ENCODE results near the gene ACTMAP.

- TF ChIP-seq, protein P1, sequence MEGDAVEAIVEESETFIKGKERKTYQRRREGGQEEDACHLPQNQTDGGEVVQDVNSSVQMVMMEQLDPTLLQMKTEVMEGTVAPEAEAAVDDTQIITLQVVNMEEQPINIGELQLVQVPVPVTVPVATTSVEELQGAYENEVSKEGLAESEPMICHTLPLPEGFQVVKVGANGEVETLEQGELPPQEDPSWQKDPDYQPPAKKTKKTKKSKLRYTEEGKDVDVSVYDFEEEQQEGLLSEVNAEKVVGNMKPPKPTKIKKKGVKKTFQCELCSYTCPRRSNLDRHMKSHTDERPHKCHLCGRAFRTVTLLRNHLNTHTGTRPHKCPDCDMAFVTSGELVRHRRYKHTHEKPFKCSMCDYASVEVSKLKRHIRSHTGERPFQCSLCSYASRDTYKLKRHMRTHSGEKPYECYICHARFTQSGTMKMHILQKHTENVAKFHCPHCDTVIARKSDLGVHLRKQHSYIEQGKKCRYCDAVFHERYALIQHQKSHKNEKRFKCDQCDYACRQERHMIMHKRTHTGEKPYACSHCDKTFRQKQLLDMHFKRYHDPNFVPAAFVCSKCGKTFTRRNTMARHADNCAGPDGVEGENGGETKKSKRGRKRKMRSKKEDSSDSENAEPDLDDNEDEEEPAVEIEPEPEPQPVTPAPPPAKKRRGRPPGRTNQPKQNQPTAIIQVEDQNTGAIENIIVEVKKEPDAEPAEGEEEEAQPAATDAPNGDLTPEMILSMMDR (conservative IDR thresholded peaks at IDR 0.05), result no peak
- TF ChIP-seq EZH2 (IDR thresholded peaks at IDR 0.05; ENCODE audit: low read depth), result no peak
These were observed 7.4 kb downstream of the ACTMAP start for GRCh38 chr19:40742886-40743285.
